ENCODE measurements around the gene SSH3.
A peak's percentile ranks its signal among the peaks of the same experiment; 100 is the strongest.

Gene SSH3

GRCh38 chr11:67268081-67268961 is 35.0 kb upstream of the SSH3 start:
- no peak for DNase-seq (ENCODE audit: low read depth)

- DNase-seq (ENCODE audit: low read depth) = no peak
Observed at GRCh38 chr11:67268962-67269268, 34.4 kb upstream of the SSH3 start.

GRCh38 chr11:67269401-67270255 is 33.7 kb upstream of the SSH3 start:
- DNase-seq (ENCODE audit: low read depth) = no peak

- DNase-seq (ENCODE audit: low read depth) = no peak
Observed at GRCh38 chr11:67270256-67271204, 32.8 kb upstream of the SSH3 start.

- DNase-seq (ENCODE audit: low read depth) = no peak
Observed at GRCh38 chr11:67271205-67271540, 32.2 kb upstream of the SSH3 start.

GRCh38 chr11:67271541-67272284 is 31.6 kb upstream of the SSH3 start:
- no peak for DNase-seq (ENCODE audit: low read depth)

GRCh38 chr11:67272327-67273259 is 30.7 kb upstream of the SSH3 start:
- no peak for DNase-seq (ENCODE audit: low read depth)

GRCh38 chr11:67273260-67273990 is 29.9 kb upstream of the SSH3 start:
- no peak for DNase-seq (ENCODE audit: low read depth)

GRCh38 chr11:67274768-67275605 is 28.3 kb upstream of the SSH3 start:
- DNase-seq (ENCODE audit: low read depth) = no peak

GRCh38 chr11:67275606-67276409 is 27.5 kb upstream of the SSH3 start:
- no peak for DNase-seq (ENCODE audit: low read depth)

GRCh38 chr11:67276781-67277230 is 26.5 kb upstream of the SSH3 start:
- DNase-seq (ENCODE audit: low read depth) = peak; percentile 40

- DNase-seq (ENCODE audit: low read depth) = peak; percentile 83
Observed at GRCh38 chr11:67277231-67277961, 25.9 kb upstream of the SSH3 start.

- DNase-seq (ENCODE audit: low read depth) = no peak
Observed at GRCh38 chr11:67278135-67278938, 25.0 kb upstream of the SSH3 start.

GRCh38 chr11:67278939-67279588 is 24.3 kb upstream of the SSH3 start:
- no peak for DNase-seq (ENCODE audit: low read depth)

- DNase-seq (ENCODE audit: low read depth) = no peak
Observed at GRCh38 chr11:67279589-67280340, 23.6 kb upstream of the SSH3 start.

Data from iris pigment epithelial cell (primary cell).